Panc1 (cell line): Measurements from ENCODE around the gene NEU2. TPM values are rescaled to one million over a fixed set of nuclear protein-coding genes. Genes with fewer than 3 reads are reported as not detected.

Experiments
- ATAC-seq: fragments of 200-7000 bp; cut with Tn5 transposase; 2 replicates; pipeline ENCODE4 v1.9.1; 2020; ENCODE audit warnings: mild to moderate bottlenecking, moderate library complexity
- BruUV-seq: library from RNA; stranded (reverse); fragments of 400-500 nt; replicated peaks from 2 replicates; lab custom pipeline; 2021; lab: Mats Ljungman, UMichigan
- CTCF ChIA-PET: fragments of 300-600 bp; sonication (Branson Sonifier 250); formaldehyde crosslinking; loops from one replicate; lab custom pipeline; 2022; ENCODE audit warnings: antibody characterized with exemption; lab: Charles Lee
- POLR2A ChIA-PET: fragments of 300-600 bp; sonication (Branson Sonifier 250); formaldehyde crosslinking; loops from one replicate; lab custom pipeline; 2022; ENCODE audit warnings: antibody characterized with exemption; lab: Charles Lee
- DNase-seq: peaks from one replicate; pipeline ENCODE4 v3.0.0-alpha.2; 2010; ENCODE audit warnings: low read depth, low spot score
- H3K27ac ChIP-seq: 2 replicates; pipeline ENCODE4 v1.5.1; 2011; ENCODE audit warnings: mild to moderate bottlenecking, low read length, inconsistent platforms
- H3K27me3 ChIP-seq: fragments of 200-500 bp; sonication (Bioruptor generic); 2 replicates; pipeline ENCODE4 v1.6.0; 2014; ENCODE audit warnings: low read length, inconsistent platforms; ENCODE audit not compliant: control insufficient read depth, insufficient read depth
- H3K36me3 ChIP-seq: fragments of 200-500 bp; sonication (Bioruptor generic); 2 replicates; pipeline ENCODE4 v1.5.1; 2014; ENCODE audit warnings: inconsistent platforms, mild to moderate bottlenecking, low read length, moderate library complexity; ENCODE audit not compliant: control insufficient read depth, insufficient read depth
- H3K4me1 ChIP-seq: 2 replicates; pipeline ENCODE4 v1.5.1; 2011; ENCODE audit warnings: inconsistent platforms, mild to moderate bottlenecking, low read length, moderate library complexity; ENCODE audit not compliant: control insufficient read depth, insufficient read depth
- H3K4me3 ChIP-seq, 2 experiments: 2 replicates each; pipeline ENCODE4 v1.5.1; 2011 to 2012; ENCODE audit warnings: low read depth in 2 of 2, low read length in 2 of 2, mild to moderate bottlenecking in 2 of 2, inconsistent platforms in 1 of 2, moderate library complexity in 1 of 2
- H3K9me3 ChIP-seq: fragments of 200-500 bp; sonication (Bioruptor generic); 2 replicates; pipeline ENCODE4 v1.5.1; 2014; ENCODE audit warnings: low read depth, mild to moderate bottlenecking, inconsistent platforms, low read length, moderate library complexity; ENCODE audit not compliant: control insufficient read depth, insufficient read depth
- POLR2AphosphoS5 ChIP-seq: IDR thresholded peaks from 2 replicates; pipeline ENCODE4 v1.6.1; 2012; ENCODE audit warnings: mild to moderate bottlenecking, low read depth, low read length, moderate library complexity
- SIN3A ChIP-seq: IDR thresholded peaks from 2 replicates; pipeline ENCODE4 v1.6.1; 2012; ENCODE audit warnings: low read depth, mild to moderate bottlenecking, low read length, moderate library complexity, borderline replicate concordance; ENCODE audit not compliant: insufficient read depth
- TCF7L2 ChIP-seq: IDR thresholded peaks from 2 replicates; pipeline ENCODE4 v1.6.1; 2011; ENCODE audit warnings: mild to moderate bottlenecking, low read depth, low read length, inconsistent platforms
- in situ Hi-C: cut with HindIII; loops from 2 replicates; pipeline ENCODE4 v1.10.0; 2016; ENCODE audit warnings: low sequenced_read_pairs, low pct_unique_long_range_greater_than_20kb
- intact Hi-C: fragments of 100-400 bp; cut with micrococcal nuclease; formaldehyde crosslinking; loops from one replicate; pipeline ENCODE4 v1.10.0; 2022; ENCODE audit not compliant: unreplicated experiment
- total RNA-seq: library from RNA; stranded (reverse); gene quantifications from one replicate; pipeline ENCODE4 v1.2.1, GENCODE V29; 2021; ENCODE audit not compliant: unreplicated experiment
- TF ChIP-seq, protein P1 (sequence below), 2 experiments: IDR thresholded peaks; 2 replicates each; pipeline ENCODE4 v1.6.1; 2011 to 2012; ENCODE audit warnings: low read depth in 2 of 2, control low read depth in 1 of 2, low read length in 1 of 2, mild to moderate bottlenecking in 1 of 2, moderate library complexity in 1 of 2; ENCODE audit not compliant: insufficient read depth in 1 of 2
- TF ChIP-seq, protein P2 (sequence below): fragments of 450-650 bp; IDR thresholded peaks from 2 replicates; pipeline ENCODE4 v1.5.1; 2017; ENCODE audit warnings: mild to moderate bottlenecking

The NEU2 gene
- total RNA-seq, 1 experiment from 2014 or later, result not detected

DNA sequence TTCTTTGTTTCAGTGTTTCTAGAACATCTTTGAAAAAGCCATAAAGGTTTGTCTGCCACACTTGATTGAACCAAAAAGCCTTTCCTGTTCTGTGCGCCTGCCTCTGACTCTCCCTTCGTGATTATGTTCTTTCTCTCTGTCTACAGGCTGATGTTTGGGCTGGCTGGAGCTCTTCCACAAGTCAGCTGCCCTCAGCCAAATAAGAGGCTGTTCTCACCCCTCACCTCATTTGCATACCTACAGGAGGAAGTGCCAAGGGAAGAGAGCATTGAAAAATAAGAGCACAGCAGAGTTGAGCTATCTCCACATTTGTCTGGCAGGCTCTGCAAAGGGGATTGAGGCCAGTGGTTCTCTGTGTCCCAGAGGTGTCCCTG lies 43.5 kb downstream of the NEU2 start:
- Histone ChIP-seq H3K9me3 (peaks cover 9% of the 10 kb centered on the region; the same call in 1 of the 2 replicates), H3K4me1 (no peaks in the 10 kb centered on the region), H3K36me3 (no peaks in the 10 kb centered on the region), H3K27me3 (no peaks in the 10 kb centered on the region), H3K27ac (no peak overlapping the region), H3K4me3 (no peak overlapping the region)
- CTCF ChIA-PET, result no interaction called here
- POLR2A ChIA-PET, result no interaction called here
- DNase-seq (no peak), ATAC-seq (no peak)
- in situ Hi-C loops, result no loop called here
- BruUV-seq, result no TSS peak
- TF ChIP-seq, protein P1, sequence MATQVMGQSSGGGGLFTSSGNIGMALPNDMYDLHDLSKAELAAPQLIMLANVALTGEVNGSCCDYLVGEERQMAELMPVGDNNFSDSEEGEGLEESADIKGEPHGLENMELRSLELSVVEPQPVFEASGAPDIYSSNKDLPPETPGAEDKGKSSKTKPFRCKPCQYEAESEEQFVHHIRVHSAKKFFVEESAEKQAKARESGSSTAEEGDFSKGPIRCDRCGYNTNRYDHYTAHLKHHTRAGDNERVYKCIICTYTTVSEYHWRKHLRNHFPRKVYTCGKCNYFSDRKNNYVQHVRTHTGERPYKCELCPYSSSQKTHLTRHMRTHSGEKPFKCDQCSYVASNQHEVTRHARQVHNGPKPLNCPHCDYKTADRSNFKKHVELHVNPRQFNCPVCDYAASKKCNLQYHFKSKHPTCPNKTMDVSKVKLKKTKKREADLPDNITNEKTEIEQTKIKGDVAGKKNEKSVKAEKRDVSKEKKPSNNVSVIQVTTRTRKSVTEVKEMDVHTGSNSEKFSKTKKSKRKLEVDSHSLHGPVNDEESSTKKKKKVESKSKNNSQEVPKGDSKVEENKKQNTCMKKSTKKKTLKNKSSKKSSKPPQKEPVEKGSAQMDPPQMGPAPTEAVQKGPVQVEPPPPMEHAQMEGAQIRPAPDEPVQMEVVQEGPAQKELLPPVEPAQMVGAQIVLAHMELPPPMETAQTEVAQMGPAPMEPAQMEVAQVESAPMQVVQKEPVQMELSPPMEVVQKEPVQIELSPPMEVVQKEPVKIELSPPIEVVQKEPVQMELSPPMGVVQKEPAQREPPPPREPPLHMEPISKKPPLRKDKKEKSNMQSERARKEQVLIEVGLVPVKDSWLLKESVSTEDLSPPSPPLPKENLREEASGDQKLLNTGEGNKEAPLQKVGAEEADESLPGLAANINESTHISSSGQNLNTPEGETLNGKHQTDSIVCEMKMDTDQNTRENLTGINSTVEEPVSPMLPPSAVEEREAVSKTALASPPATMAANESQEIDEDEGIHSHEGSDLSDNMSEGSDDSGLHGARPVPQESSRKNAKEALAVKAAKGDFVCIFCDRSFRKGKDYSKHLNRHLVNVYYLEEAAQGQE (IDR thresholded peaks at IDR 0.05; ENCODE audit: insufficient read depth in 1 of 2, low read depth in 2 of 2, low read length in 1 of 2), result no peak
- TF ChIP-seq POLR2AphosphoS5, result no peak
- no peak for TF ChIP-seq TCF7L2
- TF ChIP-seq, protein P2, sequence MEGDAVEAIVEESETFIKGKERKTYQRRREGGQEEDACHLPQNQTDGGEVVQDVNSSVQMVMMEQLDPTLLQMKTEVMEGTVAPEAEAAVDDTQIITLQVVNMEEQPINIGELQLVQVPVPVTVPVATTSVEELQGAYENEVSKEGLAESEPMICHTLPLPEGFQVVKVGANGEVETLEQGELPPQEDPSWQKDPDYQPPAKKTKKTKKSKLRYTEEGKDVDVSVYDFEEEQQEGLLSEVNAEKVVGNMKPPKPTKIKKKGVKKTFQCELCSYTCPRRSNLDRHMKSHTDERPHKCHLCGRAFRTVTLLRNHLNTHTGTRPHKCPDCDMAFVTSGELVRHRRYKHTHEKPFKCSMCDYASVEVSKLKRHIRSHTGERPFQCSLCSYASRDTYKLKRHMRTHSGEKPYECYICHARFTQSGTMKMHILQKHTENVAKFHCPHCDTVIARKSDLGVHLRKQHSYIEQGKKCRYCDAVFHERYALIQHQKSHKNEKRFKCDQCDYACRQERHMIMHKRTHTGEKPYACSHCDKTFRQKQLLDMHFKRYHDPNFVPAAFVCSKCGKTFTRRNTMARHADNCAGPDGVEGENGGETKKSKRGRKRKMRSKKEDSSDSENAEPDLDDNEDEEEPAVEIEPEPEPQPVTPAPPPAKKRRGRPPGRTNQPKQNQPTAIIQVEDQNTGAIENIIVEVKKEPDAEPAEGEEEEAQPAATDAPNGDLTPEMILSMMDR, result no peak
- TF ChIP-seq SIN3A, result no peak
- intact Hi-C loops, result no loop called here

DNA sequence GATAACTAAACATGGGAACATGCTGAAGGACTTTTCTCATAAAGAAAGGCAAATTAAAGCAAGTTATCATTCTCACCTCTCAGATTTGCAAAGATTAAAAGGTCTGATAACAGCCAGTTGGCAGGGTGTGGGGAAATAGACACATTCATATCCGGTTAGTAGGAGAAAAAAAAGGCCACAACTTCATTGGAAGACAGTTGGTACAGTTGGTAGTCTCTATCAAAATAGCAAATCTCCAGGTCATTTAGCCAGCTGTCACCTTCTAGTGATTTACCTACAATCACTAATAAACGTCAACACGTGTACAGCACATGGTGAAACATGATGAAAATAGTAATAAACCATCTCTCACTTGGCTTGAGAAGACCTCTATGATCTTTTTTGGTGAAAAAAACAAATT lies 44.3 kb downstream of the NEU2 start:
- ATAC-seq (no peak), DNase-seq (no peak)
- no peaks in the 10 kb centered on the region for H3K36me3 ChIP-seq
- H3K9me3 ChIP-seq, result peaks cover 3% of the 10 kb centered on the region; the same call in 1 of the 2 replicates
- intact Hi-C loops, result no loop called here
- in situ Hi-C loops, result no loop called here
- no peak overlapping the region for H3K4me3 ChIP-seq
- no peak overlapping the region for H3K27ac ChIP-seq
- ChIA-PET CTCF (interaction anchor here (0.6 kb wide), 1 partner anchor 170 kb away, joined by 6 read pairs; no protein-coding TSS in a partner anchor), POLR2A (no interaction called here)
- TF ChIP-seq TCF7L2 (no peak), SIN3A (no peak), POLR2AphosphoS5 (no peak)
- TF ChIP-seq, protein P2, result no peak
- TF ChIP-seq, protein P1 (IDR thresholded peaks at IDR 0.05; ENCODE audit: insufficient read depth in 1 of 2, low read depth in 2 of 2, low read length in 1 of 2), result no peak
- no TSS peak for BruUV-seq
- H3K4me1 ChIP-seq, result no peaks in the 10 kb centered on the region
- H3K27me3 ChIP-seq, result no peaks in the 10 kb centered on the region
